ENCODE results near the gene APBB2. TPM values are rescaled to one million over a fixed set of nuclear protein-coding genes. Genes with fewer than 3 reads are reported as not detected.

Gene APBB2
- total RNA-seq, 1 experiment from 2014 or later = 46.0 TPM

GRCh38 chr4:41142376-41143310 lies 71.7 kb downstream of the APBB2 start:
- Histone ChIP-seq H3K4me3 (no peak overlapping the region), H3K9me3 (ENCODE audit: insufficient read depth, low read depth) (no peaks in the 10 kb centered on the region), H3F3A (ENCODE audit: insufficient read depth, low read depth) (no peaks in the 10 kb centered on the region), H3K27ac (no peak overlapping the region), H3K4me2 (no peak overlapping the region), H3K36me3 (ENCODE audit: low read depth) (no peaks in the 10 kb centered on the region), H3K27me3 (ENCODE audit: insufficient read depth, low read depth) (no peaks in the 10 kb centered on the region), H4K20me1 (ENCODE audit: insufficient read depth) (no peaks in the 10 kb centered on the region), H3K79me2 (ENCODE audit: low read depth) (no peaks in the 10 kb centered on the region), H2AFZ (no peak overlapping the region), H3K4me1 (replicated peaks; ENCODE audit: insufficient read depth) (no peaks in the 10 kb centered on the region), H3K9me2 (ENCODE audit: insufficient read depth) (no peaks in the 10 kb centered on the region)
- no peak for DNase-seq
- no peak for TF ChIP-seq EZH2 (IDR thresholded peaks at IDR 0.05; ENCODE audit: low read depth)
- TF ChIP-seq CTCF (conservative IDR thresholded peaks at IDR 0.05) = no peak
- intact Hi-C loops (cut with micrococcal nuclease; ENCODE audit: unreplicated experiment) = no loop called here
- ChIA-PET CTCF (no interaction called here), POLR2A (ENCODE audit: unreplicated experiment) (interaction anchor here (0.6 to 0.7 kb wide), 2 partner anchors 64 to 383 kb away, joined by 3 to 7 read pairs; no protein-coding TSS in a partner anchor)
- no TSS peak for BruUV-seq (replicated peaks)

DNA sequence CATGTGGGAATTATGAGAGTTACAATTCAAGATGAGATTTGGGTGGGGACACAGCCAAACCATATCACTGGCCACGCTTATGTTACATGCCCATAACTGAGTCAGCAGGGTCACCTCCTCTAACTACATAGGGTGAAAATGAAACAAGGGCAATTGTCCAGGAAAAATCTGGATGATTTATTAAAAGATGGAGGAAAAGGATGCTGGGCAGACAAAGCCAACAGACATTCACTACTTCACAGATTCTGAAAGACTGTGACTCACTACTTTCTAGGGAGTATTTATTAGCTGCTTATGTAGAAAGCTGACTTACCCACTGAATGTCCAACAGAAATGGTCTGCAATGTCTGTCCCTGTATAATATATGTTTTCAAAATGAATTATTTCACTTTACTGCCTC lies 72.4 kb downstream of the APBB2 start:
- H3K4me3 ChIP-seq = no peak overlapping the region
- H3K4me1 ChIP-seq (replicated peaks; ENCODE audit: insufficient read depth) = no peaks in the 10 kb centered on the region
- no TSS peak for BruUV-seq (replicated peaks)
- no peak for TF ChIP-seq EZH2 (IDR thresholded peaks at IDR 0.05; ENCODE audit: low read depth)
- TF ChIP-seq CTCF (conservative IDR thresholded peaks at IDR 0.05) = no peak
- H4K20me1 ChIP-seq (ENCODE audit: insufficient read depth) = no peaks in the 10 kb centered on the region
- no peaks in the 10 kb centered on the region for H3K9me2 ChIP-seq (ENCODE audit: insufficient read depth)
- H3K79me2 ChIP-seq (ENCODE audit: low read depth) = no peaks in the 10 kb centered on the region
- no peaks in the 10 kb centered on the region for H3K36me3 ChIP-seq (ENCODE audit: low read depth)
- H2AFZ ChIP-seq = no peak overlapping the region
- H3K27ac ChIP-seq = no peak overlapping the region
- intact Hi-C loops (cut with micrococcal nuclease; ENCODE audit: unreplicated experiment) = no loop called here
- H3K4me2 ChIP-seq = no peak overlapping the region
- no peaks in the 10 kb centered on the region for H3K27me3 ChIP-seq (ENCODE audit: insufficient read depth, low read depth)
- no peaks in the 10 kb centered on the region for H3K9me3 ChIP-seq (ENCODE audit: insufficient read depth, low read depth)
- H3F3A ChIP-seq (ENCODE audit: insufficient read depth, low read depth) = no peaks in the 10 kb centered on the region
- POLR2A ChIA-PET (ENCODE audit: unreplicated experiment) = interaction anchor here (0.6 kb wide), 1 partner anchor 64 kb away, joined by 7 read pairs; no protein-coding TSS in a partner anchor
- no peak for DNase-seq
- CTCF ChIA-PET = no interaction called here

- intact Hi-C loops (cut with micrococcal nuclease; ENCODE audit: unreplicated experiment) = no loop called here
- H3K79me2 ChIP-seq (ENCODE audit: low read depth) = no peaks in the 10 kb centered on the region
- BruUV-seq (replicated peaks) = no TSS peak
Observed at GRCh38 chr4:41140410-41140809, 73.9 kb downstream of the APBB2 start.

More at GRCh38 chr4:41140410-41140809, 73.9 kb downstream of the APBB2 start:
- Histone ChIP-seq H3K4me3 (no peak overlapping the region), H3K9me3 (ENCODE audit: insufficient read depth, low read depth) (no peaks in the 10 kb centered on the region), H3K36me3 (ENCODE audit: low read depth) (no peaks in the 10 kb centered on the region), H4K20me1 (ENCODE audit: insufficient read depth) (no peaks in the 10 kb centered on the region), H3K9me2 (ENCODE audit: insufficient read depth) (no peaks in the 10 kb centered on the region), H3K27me3 (ENCODE audit: insufficient read depth, low read depth) (no peaks in the 10 kb centered on the region), H2AFZ (no peak overlapping the region), H3K4me2 (no peak overlapping the region), H3F3A (ENCODE audit: insufficient read depth, low read depth) (no peaks in the 10 kb centered on the region), H3K27ac (no peak overlapping the region), H3K4me1 (replicated peaks; ENCODE audit: insufficient read depth) (no peaks in the 10 kb centered on the region)
- no peak for DNase-seq
- POLR2A ChIA-PET (ENCODE audit: unreplicated experiment) = no interaction called here
- CTCF ChIA-PET = no interaction called here
- TF ChIP-seq EZH2 (IDR thresholded peaks at IDR 0.05; ENCODE audit: low read depth) (no peak), CTCF (conservative IDR thresholded peaks at IDR 0.05) (no peak)
